ENCODE results near the gene MRPS23.
A peak's percentile ranks its signal among the peaks of the same experiment; 100 is the strongest.

Gene MRPS23

GRCh38 chr17:57810721-57811637, 38.9 kb downstream of the MRPS23 start:
- DNase-seq (ENCODE audit: low read depth) = no peak
- H3K4me3 ChIP-seq (ENCODE audit: low read depth, low read length) = peak overlapping the region; percentile 5

DNA sequence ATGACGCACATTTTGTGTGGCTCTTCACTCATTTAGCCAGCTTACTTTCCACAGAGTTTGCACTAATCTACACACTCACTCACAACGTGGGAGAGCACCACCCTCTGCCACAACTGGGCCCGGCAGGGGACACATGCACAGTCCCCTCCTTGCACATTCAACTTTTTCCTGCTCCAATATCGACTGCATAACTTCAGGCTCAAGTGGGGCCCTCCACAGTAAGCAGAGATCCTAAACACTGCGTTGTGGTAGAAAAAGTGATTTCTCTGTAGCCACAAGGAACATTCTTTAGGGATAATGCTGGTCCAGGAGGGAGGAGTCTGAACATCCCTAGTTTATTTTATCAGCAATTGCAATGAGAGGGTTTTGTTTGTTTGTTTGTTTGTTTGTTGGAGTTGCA, 40.0 kb downstream of the MRPS23 start:
- no peak for DNase-seq (ENCODE audit: low read depth)
- H3K4me3 ChIP-seq (ENCODE audit: low read depth, low read length) = no peak overlapping the region

DNA sequence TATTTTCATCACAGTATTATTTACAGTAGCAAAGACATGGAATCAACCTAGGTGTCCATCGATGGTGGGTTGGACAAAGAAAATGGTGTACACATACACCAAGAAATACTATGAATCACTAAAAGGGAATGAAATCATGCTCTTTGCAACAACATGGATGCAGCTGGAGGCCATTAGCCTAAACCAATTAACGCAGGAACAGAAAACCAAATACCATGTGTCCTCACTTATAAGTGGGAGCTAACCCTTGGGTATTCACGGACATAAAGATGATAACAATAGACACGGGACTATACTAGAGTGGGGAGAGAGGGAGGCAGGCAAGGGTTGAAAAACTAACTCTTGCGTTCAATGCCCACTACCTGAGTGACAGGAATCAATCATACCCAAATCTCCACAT, 41.0 kb downstream of the MRPS23 start:
- DNase-seq (ENCODE audit: low read depth) = no peak

DNA sequence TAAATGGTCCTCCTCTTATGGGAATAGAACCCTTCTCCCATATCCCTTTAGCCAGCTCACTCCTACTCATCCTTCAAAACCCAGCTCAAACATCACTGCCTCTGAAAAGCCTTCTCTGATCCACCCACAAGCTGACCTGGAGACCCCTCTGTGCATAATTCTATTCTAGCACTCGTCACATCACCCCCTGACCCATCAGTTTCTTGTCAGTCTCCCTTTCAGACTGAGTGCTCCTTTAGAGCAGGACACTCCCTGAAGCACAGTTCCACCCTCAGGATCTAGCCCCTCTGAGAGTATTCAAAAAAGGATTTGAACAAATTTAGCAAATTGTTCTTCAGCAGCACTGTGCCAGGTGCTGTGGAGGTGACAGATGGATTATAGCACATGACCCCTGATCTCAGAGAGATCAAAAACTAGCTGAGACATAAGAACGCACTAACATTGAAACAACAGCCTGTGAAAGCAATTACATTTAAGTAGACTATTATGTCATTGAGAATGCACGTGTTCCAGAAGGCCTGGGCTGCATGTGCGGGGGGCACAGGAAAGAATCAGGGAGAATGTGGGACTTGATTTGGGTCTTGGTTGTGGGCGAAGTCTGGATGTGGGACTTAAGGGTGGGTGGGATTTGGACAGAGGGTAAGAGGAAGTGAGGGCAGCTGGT, 43.5 kb downstream of the MRPS23 start:
- no peak overlapping the region for H3K4me3 ChIP-seq (ENCODE audit: low read depth, low read length)

More for the DNA sequence above, 41.0 kb downstream of the MRPS23 start:
- H3K4me3 ChIP-seq (ENCODE audit: low read depth, low read length) = no peak overlapping the region

DNA sequence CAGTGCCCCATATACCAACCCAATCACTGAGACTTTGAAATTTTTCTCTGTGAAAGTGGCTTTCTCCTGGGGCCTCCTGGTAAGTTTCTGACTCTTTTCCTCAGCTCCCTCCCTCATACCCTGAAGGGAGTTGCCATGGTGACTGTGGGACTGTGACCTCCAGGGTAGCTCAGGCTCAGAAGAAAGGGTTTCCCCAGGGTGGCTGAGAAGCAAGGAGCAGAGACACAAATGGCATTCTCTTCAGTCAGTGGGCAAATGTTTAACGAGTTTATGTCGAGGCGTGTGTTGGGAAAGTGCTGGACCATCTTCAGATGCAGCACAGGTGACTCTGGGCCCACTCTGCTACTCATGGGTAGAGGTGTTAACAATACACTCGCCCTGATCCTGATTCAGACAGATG, 46.8 kb downstream of the MRPS23 start:
- DNase-seq (ENCODE audit: low read depth) = no peak
- H3K4me3 ChIP-seq (ENCODE audit: low read depth, low read length) = no peak overlapping the region

More for the DNA sequence above, 43.5 kb downstream of the MRPS23 start:
- DNase-seq (ENCODE audit: low read depth) = no peak

GRCh38 chr17:57801044-57801711, 48.7 kb downstream of the MRPS23 start:
- DNase-seq (ENCODE audit: low read depth) = no peak
- no peak overlapping the region for H3K4me3 ChIP-seq (ENCODE audit: low read depth, low read length)

GRCh38 chr17:57794841-57795240, 55.0 kb downstream of the MRPS23 start:
- no peak overlapping the region for H3K4me3 ChIP-seq (ENCODE audit: low read depth, low read length)
- DNase-seq (ENCODE audit: low read depth) = no peak

GRCh38 chr17:57788725-57789124, 61.1 kb downstream of the MRPS23 start:
- DNase-seq (ENCODE audit: low read depth) = no peak
- H3K4me3 ChIP-seq (ENCODE audit: low read depth, low read length) = no peak overlapping the region

- H3K4me3 ChIP-seq (ENCODE audit: low read depth, low read length) = no peak overlapping the region
- no peak for DNase-seq (ENCODE audit: low read depth)
Observed at GRCh38 chr17:57785022-57785421, 64.8 kb downstream of the MRPS23 start.
